ENCODE measurements around the gene JMJD1C.
"Not testable (repeated sequence)": the region's sequence is repeated elsewhere in the genome, so short reads cannot be mapped to it uniquely, and the experiment has no call there.

Gene JMJD1C

GRCh38 chr10:63155388-63156020, 310.3 kb downstream of the JMJD1C start:
- no peak for DNase-seq

- DNase-seq: no peak
Measured at GRCh38 chr10:63154546-63155387, 311.0 kb downstream of the JMJD1C start.

DNA sequence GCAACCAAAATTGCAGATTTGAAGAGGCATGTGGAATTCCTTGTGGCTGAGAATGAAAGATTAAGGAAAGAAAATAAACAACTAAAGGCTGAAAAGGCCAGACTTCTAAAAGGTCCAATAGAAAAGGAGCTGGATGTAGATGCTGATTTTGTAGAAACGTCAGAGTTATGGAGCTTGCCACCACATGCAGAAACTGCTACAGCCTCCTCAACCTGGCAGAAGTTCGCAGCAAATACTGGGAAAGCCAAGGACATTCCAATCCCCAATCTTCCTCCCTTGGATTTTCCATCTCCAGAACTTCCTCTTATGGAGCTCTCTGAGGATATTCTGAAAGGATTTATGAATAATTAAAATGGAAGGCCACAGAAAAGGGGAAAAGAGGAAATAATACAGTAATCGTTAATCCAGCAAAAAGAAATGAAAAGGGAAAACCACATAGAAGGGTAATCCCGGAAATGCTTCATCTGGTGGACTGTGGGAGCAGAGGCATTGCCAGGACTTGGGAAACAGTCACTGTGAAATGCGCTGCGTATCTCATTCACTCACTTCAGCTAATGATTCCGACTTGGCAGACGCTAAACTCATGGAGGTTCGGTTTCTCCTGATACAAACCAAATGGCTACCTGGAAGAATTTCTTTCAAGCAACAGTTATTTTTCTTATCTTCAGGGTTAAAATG, 311.8 kb downstream of the JMJD1C start:
- not testable (repeated sequence) for DNase-seq

DNA sequence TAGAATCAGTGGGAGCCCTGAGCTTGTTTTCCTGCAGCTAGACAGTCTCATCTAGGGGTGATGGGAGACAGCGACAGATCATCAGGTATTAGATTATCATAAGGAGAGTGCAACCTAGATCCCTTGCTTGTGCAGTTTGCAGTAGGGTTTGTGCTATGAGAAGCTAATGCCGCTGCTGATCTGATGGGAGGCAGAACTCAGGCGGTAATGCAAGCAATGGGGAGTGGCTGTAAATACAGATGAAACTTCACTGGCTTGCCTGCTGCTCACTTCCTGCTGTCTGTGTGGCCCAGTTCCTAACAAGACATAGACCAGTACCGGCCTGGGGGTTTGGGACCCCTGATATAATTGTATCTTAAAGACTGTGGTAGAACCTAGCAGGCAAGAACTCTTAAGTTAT, 315.0 kb downstream of the JMJD1C start:
- DNase-seq: no peak

DNA sequence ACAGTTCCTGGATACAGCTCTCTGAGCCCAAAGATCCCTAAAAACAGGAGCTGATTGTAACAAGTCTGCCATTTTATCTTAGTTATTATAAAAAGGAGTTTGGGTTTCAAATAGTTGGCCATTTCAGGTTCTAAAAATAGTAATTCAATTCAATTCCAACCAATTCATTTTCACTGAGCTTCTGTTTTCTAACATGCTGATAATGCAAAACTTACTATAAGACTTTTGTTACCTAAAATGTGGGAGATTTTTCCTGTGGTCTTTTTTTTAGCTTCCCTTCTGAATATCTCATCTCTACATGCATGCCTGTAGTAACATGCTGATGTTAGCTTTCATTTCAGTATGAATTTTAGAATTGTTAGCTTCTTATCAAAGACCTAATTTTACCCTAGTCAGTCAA, 319.3 kb downstream of the JMJD1C start:
- no peak for DNase-seq

GRCh38 chr10:63145782-63146181, 320.0 kb downstream of the JMJD1C start:
- no peak for DNase-seq

DNA sequence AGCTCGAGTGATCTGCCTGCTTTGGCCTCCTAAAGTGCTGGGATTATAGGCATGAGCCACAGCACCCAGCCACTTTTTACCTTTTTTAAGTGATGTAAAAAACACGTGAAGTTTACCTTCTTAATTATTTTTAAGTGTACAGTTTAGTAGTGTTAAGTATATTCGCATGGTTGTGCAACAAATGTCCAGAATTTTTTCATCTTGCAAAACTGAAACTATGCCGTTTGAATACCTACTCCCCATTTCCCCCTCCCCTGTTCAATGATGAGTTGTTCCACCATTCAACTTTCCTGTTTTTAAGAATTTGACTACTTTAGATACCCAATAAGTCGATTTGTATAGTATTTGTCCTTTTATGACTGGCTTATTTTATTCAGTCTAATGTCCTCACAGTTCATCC, 321.8 kb downstream of the JMJD1C start:
- DNase-seq: no peak

DNA sequence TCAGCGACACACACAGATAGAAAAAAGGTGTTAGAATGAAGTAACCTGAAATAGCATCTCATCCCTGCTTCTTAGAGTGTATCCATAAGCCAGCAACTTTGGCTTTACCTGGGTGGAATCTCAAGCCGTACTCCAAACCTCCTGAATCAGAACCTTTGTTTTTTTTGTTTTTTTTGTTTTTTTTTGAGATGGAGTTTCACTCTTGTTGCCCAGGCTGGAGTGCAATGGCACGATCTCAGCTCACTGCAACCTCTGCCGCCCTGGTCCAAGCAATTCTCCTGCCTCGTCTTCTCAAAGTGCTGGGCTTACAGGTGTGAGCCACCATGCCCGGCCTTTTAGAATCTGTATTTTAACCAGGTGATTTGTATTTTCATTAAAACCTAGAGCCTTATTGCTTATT, 323.6 kb downstream of the JMJD1C start:
- DNase-seq: no peak

GRCh38 chr10:63140077-63140476, 325.7 kb downstream of the JMJD1C start:
- DNase-seq: no peak

DNA sequence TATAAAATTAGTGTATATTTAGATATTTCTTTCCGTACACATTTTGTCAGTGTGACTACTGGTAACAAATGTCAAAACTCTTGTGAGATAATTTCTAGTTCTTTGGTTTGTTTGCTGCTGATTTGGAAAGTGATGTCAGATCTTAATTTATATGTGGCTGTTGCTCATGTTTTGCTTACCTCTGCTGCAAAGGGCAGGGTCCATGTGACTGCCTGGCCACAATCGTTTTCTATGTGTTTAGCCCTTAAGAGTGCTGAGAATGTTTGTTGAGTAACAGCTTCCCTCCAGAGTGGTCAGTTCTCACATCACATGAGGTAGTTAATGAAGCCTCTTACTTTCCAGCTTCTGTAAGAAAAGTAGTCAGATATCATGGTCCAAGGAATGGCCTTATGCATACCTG, 328.5 kb downstream of the JMJD1C start:
- DNase-seq: no peak

- DNase-seq: no peak
Measured at GRCh38 chr10:63133821-63134557, 331.8 kb downstream of the JMJD1C start.

- DNase-seq: peak; percentile 88
Measured at GRCh38 chr10:63133056-63133820, 332.5 kb downstream of the JMJD1C start, which contains the start of gene NRBF2. TSS of gene NRBF2 (plus strand) at chr10:63133328. CDS start at chr10:63133471, 143 bp downstream.

GRCh38 chr10:63132651-63133055, 333.1 kb downstream of the JMJD1C start:
- DNase-seq: no peak

GRCh38 chr10:63129888-63130287, 335.9 kb downstream of the JMJD1C start:
- DNase-seq: no peak

- no peak for DNase-seq
Measured at GRCh38 chr10:63128443-63128842, 337.3 kb downstream of the JMJD1C start.

DNA sequence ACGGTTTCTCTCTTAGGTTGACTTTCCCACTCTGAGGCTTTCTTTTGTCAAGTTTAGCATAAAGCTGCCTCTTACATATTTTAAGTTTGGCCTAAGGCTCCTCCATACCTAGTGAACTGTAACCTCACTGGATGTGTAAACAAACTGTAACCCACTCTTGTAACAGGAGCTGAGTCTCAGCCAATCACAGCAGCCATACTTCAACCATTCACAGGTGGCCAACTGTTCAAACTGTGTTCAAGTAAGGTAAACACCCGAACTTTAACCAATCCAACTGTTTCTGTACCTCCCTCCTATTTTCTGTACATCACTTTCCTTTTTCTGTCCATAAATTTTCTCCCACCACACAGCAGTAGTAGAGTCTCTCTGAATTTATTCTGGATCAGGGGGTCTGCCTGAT, 340.3 kb downstream of the JMJD1C start:
- no peak for DNase-seq

GRCh38 chr10:63123727-63124362, 341.9 kb downstream of the JMJD1C start:
- no peak for DNase-seq

DNA sequence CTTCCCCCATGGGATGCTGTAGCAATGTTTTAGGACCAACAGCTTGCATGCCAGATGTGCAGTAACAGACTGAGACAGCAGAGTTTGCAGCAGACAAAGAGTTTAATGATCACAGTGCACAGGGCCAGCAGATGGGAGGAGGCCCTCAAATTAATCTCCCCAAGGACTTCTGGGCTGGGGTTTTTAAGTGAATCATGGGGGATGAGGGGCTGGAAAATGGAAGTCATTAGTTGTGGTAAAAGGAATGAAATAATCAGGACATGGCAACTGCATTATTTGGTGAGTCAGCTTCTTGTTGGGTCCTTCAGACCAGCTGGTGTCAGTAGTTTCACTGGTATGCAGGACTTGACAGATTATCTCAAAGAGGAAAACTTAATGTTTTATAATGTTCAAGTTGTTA, 345.2 kb downstream of the JMJD1C start:
- no peak for DNase-seq

GRCh38 chr10:63119041-63119440, 346.7 kb downstream of the JMJD1C start:
- no peak for DNase-seq

All from DMS79 treated with DMSO at 0.1 percent for 48 hours (cell line).